GM10266 (cell line): ENCODE results near the gene IFT25.
A peak's percentile ranks its signal among the peaks of the same experiment; 100 is the strongest.

Experiments
- DNase-seq: peaks from one replicate; pipeline ENCODE4 v3.0.0; 2012; ENCODE audit errors: extremely low spot score
- TF ChIP-seq, protein P1 (sequence below): IDR thresholded peaks from 2 replicates; pipeline ENCODE4 v1.5.1; 2012; ENCODE audit warnings: mild to moderate bottlenecking, low read depth; ENCODE audit not compliant: control insufficient read depth, insufficient read depth; ENCODE audit errors: missing control alignments

Gene IFT25

DNA sequence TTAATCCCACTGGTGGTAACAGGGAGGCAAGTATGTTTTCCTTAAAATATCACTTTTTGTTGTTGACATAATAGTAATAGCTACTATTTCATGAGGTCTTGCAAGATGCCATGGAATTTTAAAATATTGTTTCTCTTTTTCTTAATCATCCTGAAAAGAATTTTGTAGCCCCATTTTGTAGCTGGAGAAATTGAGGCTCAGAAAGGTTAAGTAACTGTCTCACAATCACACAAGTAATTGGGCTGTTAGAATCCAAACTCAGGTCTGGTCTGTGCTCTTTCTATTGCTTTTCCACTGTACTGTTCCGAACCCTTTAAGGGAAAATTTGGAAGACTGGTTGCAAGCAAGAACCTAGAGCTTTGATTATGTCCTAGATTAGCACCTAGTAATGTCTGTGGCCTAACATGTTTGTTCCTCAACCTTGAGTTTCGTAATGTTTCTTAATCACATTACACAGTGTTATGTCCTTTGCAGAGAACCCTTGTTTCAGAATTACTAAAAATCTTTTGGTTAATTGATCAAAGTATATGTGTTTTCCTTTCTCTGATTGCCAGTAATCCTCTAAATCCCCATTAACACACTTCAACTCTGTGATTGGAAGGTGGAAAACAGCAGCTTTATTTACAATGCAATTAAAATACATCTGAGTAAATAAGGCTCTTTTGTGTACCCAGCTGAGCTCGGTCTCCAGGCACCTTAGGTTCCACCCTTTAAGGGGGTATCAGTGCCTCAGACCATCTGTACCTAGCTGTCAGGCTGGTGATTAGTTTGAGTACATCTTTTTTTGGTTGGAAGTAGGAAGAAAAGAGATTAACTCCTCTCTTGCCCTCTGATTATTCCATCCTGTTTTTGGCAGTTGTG lies 11.0 kb upstream of the IFT25 start:
- TF ChIP-seq, protein P1, sequence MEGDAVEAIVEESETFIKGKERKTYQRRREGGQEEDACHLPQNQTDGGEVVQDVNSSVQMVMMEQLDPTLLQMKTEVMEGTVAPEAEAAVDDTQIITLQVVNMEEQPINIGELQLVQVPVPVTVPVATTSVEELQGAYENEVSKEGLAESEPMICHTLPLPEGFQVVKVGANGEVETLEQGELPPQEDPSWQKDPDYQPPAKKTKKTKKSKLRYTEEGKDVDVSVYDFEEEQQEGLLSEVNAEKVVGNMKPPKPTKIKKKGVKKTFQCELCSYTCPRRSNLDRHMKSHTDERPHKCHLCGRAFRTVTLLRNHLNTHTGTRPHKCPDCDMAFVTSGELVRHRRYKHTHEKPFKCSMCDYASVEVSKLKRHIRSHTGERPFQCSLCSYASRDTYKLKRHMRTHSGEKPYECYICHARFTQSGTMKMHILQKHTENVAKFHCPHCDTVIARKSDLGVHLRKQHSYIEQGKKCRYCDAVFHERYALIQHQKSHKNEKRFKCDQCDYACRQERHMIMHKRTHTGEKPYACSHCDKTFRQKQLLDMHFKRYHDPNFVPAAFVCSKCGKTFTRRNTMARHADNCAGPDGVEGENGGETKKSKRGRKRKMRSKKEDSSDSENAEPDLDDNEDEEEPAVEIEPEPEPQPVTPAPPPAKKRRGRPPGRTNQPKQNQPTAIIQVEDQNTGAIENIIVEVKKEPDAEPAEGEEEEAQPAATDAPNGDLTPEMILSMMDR: no peak
- DNase-seq: no peak

DNA sequence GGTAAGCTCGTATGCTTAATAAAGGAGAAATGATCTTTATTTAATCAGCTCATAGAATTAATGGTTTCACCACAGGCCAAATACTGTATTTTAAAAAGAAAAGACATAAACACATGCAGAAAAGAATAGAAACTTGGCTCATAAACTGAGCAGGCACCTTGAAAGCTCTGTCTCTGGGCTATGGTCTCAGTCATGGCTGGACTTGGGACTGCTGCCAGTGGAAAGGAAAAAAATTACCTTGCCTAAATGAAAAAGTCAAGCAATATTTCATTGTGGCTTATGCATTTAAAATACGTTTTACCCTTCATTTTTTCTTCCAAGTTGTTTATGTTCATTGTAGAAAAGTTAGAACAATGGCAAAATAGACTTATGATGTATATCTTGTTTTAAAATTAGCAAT lies 8.6 kb upstream of the IFT25 start:
- no peak for DNase-seq
- TF ChIP-seq, protein P1: no peak

DNA sequence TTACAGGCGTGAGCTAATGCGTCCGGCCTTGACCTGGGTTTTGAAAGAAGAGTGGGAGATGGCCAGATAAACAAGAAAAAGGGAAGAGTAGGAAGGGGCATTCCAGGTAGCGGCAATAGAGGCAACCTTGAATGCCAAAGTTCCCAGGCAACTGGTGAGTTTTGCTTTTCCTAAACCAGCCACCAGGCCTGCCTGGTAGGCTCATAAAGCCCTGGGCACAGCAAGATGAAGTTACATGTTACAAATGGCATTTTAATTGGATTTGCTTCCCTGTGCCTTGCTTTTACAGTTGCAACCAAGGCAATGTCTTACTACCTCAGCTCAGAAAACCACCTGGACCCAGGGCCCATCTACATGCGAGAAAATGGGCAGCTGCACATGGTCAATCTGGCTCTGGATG lies 6.2 kb upstream of the IFT25 start:
- TF ChIP-seq, protein P1: no peak
- no peak for DNase-seq

DNA sequence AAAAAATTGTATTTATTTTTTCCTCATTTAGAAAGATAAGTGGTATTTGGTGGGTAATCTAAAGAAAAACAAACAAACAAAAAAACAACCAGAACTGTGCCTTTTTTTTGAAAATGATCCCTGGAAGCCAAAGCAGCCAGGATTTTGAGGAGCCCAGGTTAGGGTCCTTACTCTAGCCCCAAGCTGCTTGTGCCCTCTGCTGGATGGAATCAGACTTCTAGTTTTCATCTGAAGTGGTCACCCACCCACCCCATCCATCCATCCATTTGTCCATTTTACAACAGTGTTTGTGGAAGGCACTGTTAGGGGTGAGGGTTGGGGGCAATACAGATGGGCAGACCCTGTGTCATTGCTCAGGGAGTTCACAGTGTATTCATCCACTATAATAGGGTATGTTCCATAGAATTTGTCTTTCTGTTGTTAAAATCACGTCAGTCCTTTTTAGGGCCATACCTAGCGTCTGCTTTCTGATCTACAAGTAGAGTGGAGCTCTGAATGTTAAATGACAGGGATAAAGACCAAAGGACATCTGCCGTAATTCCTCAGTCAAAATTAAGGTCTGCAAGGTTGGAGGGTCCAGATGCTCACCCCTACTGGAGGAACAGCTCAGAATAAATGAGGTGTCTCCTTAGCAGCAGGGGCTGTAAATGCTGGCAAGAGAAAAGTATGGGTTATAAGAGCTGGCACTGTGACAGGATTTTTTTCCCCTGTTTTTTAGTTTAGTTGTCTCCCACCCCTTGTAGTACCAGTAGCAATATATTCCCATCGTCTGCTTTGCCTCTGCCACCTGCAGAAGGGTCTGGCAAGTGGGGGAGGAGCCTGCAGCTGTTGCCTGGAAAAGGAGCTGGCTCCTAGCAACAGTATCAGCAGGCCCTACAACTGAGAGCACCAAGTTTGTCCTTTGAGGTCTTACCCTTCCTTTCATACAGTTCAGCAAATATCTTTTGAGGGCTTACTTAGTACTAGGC lies 3.8 kb upstream of the IFT25 start:
- TF ChIP-seq, protein P1: peak; percentile 61
- no peak for DNase-seq

DNA sequence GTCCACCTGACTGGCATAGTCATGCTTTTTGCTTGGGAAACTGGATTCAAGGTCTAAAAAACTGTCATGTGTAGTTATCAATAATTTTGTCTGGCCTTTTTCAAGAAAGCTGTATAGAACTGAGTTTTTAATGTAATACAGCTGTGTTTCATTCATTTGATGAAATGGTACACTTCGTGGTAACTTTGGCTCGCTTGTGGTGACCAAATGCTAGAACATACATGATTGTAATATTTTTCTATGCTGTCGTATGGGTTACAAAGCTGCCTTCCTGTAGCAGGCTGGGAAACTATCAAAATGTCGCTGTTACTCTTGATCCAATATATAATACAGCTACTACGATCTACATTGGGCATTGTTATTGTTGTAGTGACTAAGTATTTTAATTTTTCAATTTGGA lies 2.8 kb upstream of the IFT25 start:
- no peak for DNase-seq
- TF ChIP-seq, protein P1: no peak

DNA sequence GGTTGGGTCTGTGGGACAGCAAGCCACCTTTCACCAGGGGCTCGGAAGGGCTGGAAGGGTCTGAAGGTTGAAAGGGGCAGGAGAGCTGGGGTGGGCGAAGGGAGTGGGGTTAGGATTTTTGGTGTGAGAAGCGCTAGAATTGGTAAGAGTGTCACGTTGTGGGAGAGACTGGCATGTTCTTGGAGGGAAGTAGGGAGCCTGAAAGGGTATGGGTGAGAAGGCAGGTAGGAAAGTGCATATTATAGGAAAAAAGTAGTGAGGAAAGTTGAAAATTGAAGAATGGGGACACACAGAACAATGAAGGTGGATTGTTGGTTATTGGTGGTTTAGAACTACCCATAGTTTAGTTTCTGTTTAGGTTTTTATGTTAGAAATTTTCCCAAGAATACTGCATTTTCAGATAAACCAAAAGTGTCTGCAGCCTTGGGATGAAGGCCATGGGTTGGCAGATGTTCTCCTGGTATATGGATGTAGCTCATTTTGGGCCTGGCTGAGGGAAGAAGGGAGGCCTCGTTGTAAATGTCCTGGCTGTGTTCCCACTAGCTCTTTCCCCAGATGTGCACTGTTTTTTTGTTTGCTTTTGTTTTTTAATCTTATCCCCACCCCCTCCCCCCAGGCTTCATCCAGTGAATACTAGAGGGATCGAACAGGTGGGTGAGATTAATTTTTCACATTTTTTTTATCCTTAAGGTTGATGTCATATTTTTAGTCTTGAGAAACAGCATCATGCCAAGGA lies 1.8 kb upstream of the IFT25 start:
- TF ChIP-seq, protein P1: no peak
- DNase-seq: no peak
